ENCODE data around the gene PPP2R2D. TPM values are rescaled to one million over a fixed set of nuclear protein-coding genes. Genes with fewer than 3 reads are reported as not detected.

The PPP2R2D gene
- total RNA-seq, 1 experiment from 2014 or later, result 23.5 TPM

DNA sequence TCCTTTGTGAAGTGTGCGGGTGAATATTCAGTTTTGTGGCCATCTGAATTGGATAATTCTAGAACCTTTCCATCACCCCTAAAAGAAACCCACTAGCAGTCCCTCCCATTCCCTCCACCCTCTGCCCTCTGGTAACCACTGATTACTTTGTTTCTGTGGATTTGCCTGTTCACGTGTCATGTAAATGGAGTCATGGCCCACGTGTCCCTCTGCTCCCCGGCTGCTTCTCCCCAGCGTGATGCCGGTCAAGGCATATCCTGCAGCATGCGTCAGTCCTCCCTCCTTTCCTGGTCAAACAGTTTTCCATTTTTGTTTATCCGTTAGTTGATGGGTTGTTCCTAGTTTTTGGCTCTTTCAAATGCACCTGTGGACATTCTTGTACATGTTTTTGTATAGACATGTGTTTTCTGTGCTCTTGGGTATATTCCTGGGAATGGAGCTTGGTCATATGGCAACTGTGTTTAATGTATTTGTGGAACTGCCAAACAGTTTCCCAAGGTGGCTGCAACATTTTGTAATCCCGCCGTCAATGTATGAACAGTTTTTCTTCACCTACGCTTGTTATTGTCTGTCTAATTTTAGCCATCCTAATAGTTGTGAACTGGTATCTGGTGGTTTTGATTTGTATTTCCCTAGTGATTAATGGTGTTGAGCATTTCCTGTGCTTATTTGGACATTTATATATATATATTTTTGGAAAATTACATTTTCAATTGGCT, 22.4 kb downstream of the PPP2R2D start:
- no peaks in the 10 kb centered on the region for H3K36me3 ChIP-seq (ENCODE audit: low read depth)
- H3K9me3 ChIP-seq (ENCODE audit: insufficient read depth, low read depth), result no peaks in the 10 kb centered on the region
- H3K4me3 ChIP-seq, result no peak overlapping the region
- no peaks in the 10 kb centered on the region for H3K9me2 ChIP-seq (ENCODE audit: insufficient read depth)
- no peak overlapping the region for H2AFZ ChIP-seq
- no peak overlapping the region for H3K27ac ChIP-seq
- no peak for DNase-seq
- peaks cover 73% of the 10 kb centered on the region for H3K79me2 ChIP-seq (ENCODE audit: low read depth)
- no peak for TF ChIP-seq EZH2 (IDR thresholded peaks at IDR 0.05; ENCODE audit: low read depth)
- TF ChIP-seq CTCF (conservative IDR thresholded peaks at IDR 0.05), result no peak
- CTCF ChIA-PET, result no interaction called here
- H4K20me1 ChIP-seq (ENCODE audit: insufficient read depth), result peaks cover 15% of the 10 kb centered on the region
- H3K4me2 ChIP-seq, result no peak overlapping the region
- no TSS peak for BruUV-seq (replicated peaks)
- H3F3A ChIP-seq (ENCODE audit: insufficient read depth, low read depth), result peaks cover 8% of the 10 kb centered on the region; the same call in 1 of the 2 replicates
- intact Hi-C loops (cut with micrococcal nuclease; ENCODE audit: unreplicated experiment), result no loop called here
- H3K4me1 ChIP-seq (replicated peaks; ENCODE audit: insufficient read depth), result no peaks in the 10 kb centered on the region
- POLR2A ChIA-PET (ENCODE audit: unreplicated experiment), result no interaction called here
- H3K27me3 ChIP-seq (ENCODE audit: insufficient read depth, low read depth), result no peaks in the 10 kb centered on the region

DNA sequence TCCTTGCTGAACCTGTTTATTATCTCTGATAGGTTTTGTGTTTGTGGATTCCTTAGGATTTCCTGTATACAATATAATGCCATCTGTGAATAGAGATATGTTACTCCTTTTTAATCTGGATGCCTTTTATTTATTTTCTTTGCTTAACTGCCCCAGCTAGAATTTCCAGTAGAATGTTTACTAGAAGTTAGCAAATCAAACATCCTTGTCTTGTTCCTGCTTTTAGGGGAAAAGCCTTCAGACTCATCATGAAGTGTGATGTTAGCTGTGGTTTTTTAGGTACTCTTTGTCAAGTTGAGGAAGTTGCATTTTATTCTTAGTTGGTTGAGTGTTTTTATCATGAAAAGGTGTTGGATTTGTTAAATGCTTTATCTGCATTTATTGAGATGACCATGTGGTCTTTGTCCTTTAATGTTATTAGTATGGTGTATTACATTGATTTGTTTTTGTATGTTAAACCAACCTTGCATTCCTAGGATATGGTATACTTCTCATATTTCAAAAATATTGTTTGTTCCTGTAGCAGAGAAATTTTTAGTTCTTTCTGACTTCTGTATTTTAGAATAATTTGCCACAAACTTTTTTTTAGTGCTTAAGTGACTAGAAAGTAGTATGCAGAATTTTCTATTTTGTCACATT, 24.3 kb downstream of the PPP2R2D start:
- peaks cover 88% of the 10 kb centered on the region for H3K79me2 ChIP-seq (ENCODE audit: low read depth)
- no peak overlapping the region for H2AFZ ChIP-seq
- DNase-seq, result peak in 1 of 2 experiments; percentile 55
- H3K9me2 ChIP-seq (ENCODE audit: insufficient read depth), result no peaks in the 10 kb centered on the region
- H3K9me3 ChIP-seq (ENCODE audit: insufficient read depth, low read depth), result no peaks in the 10 kb centered on the region
- ChIA-PET CTCF (interaction anchor here (0.7 kb wide), 1 partner anchor 56 kb away, joined by 4 read pairs; no protein-coding TSS in a partner anchor), POLR2A (ENCODE audit: unreplicated experiment) (no interaction called here)
- intact Hi-C loops (cut with micrococcal nuclease; ENCODE audit: unreplicated experiment), result no loop called here
- H3K27ac ChIP-seq, result 0 out of 2 replicates have a peak overlapping the region, but pooled peaks have one; percentile 29
- no peaks in the 10 kb centered on the region for H3K36me3 ChIP-seq (ENCODE audit: low read depth)
- peaks cover 19% of the 10 kb centered on the region for H4K20me1 ChIP-seq (ENCODE audit: insufficient read depth)
- H3K4me1 ChIP-seq (replicated peaks; ENCODE audit: insufficient read depth), result no peaks in the 10 kb centered on the region
- no TSS peak for BruUV-seq (replicated peaks)
- TF ChIP-seq CTCF (conservative IDR thresholded peaks at IDR 0.05) (no peak), EZH2 (IDR thresholded peaks at IDR 0.05; ENCODE audit: low read depth) (no peak)
- no peaks in the 10 kb centered on the region for H3K27me3 ChIP-seq (ENCODE audit: insufficient read depth, low read depth)
- no peak overlapping the region for H3K4me2 ChIP-seq
- no peak overlapping the region for H3K4me3 ChIP-seq
- H3F3A ChIP-seq (ENCODE audit: insufficient read depth, low read depth), result peaks cover 8% of the 10 kb centered on the region; the same call in 1 of the 2 replicates

DNA sequence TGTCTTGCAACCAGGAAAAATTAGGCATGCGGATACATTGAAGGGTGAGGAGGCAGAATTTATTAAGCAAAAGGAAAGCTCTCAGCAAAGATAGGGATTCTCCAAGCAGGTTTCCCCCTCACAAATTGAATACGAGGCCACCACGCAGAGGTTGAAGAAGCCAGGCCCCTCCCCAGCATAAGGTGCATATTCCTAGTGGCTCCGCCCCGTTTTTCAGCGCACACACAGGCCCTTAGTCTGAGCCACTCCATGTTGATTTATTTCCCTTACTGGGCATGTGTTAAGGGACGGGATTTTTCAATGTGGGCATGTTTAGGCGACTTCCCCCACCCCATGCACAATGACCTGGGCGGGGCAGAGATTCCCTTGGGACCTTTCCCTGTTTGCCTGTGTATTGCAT, 24.9 kb downstream of the PPP2R2D start:
- ChIA-PET POLR2A (ENCODE audit: unreplicated experiment) (no interaction called here), CTCF (no interaction called here)
- Histone ChIP-seq H3K9me2 (ENCODE audit: insufficient read depth) (no peaks in the 10 kb centered on the region), H2AFZ (no peak overlapping the region), H3F3A (ENCODE audit: insufficient read depth, low read depth) (peaks cover 8% of the 10 kb centered on the region; the same call in 1 of the 2 replicates), H3K79me2 (ENCODE audit: low read depth) (peaks cover 91% of the 10 kb centered on the region), H3K36me3 (ENCODE audit: low read depth) (no peaks in the 10 kb centered on the region), H3K9me3 (ENCODE audit: insufficient read depth, low read depth) (no peaks in the 10 kb centered on the region), H3K27me3 (ENCODE audit: insufficient read depth, low read depth) (no peaks in the 10 kb centered on the region), H3K4me1 (replicated peaks; ENCODE audit: insufficient read depth) (no peaks in the 10 kb centered on the region), H4K20me1 (ENCODE audit: insufficient read depth) (peaks cover 19% of the 10 kb centered on the region), H3K27ac (no peak overlapping the region), H3K4me2 (no peak overlapping the region), H3K4me3 (no peak overlapping the region)
- BruUV-seq (replicated peaks), result no TSS peak
- no peak for TF ChIP-seq EZH2 (IDR thresholded peaks at IDR 0.05; ENCODE audit: low read depth)
- no peak for TF ChIP-seq CTCF (conservative IDR thresholded peaks at IDR 0.05)
- intact Hi-C loops (cut with micrococcal nuclease; ENCODE audit: unreplicated experiment), result no loop called here
- DNase-seq, result no peak

Measured in PC-9 (cell line).